Activated CD4-positive, alpha-beta T cell treated with anti-CD3 and anti-CD28 coated beads for 4 hours (primary cell): ENCODE measurements around the gene DPPA3.
"Not testable (repeated sequence)": the region's sequence is repeated elsewhere in the genome, so short reads cannot be mapped to it uniquely, and the experiment has no call there.

ENCODE experiments used
- DNase-seq, 2 donors: peaks; one replicate each; pipeline ENCODE4 v3.0.0-alpha.2; 2020

Gene DPPA3

GRCh38 chr12:7711133-7711532 is at the start of gene DPPA3:
DPPA3 (plus strand) TSS chr12:7711433; CDS start chr12:7711571, 138 bp downstream.
- DNase-seq, result no peak

DNA sequence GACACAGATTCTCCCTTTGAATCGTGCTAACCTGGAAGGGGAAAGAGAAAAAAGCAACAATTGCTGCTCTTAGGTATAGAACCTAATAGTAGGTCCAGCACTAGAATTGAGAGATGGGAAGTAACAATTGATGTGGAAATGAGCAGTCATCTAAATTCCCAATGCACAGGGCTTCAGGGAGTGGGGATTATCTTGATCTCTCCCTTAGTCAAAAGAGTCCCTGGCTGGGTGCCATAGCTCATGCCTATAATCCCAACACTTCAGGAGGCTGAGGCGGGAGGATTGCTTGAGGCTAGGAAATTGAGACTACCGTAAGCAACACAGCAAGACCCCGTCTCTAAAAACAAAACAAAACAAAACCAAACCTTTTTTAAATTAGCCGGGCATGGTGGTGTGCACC is 49.5 kb upstream of the DPPA3 start:
- DNase-seq, result no peak

DNA sequence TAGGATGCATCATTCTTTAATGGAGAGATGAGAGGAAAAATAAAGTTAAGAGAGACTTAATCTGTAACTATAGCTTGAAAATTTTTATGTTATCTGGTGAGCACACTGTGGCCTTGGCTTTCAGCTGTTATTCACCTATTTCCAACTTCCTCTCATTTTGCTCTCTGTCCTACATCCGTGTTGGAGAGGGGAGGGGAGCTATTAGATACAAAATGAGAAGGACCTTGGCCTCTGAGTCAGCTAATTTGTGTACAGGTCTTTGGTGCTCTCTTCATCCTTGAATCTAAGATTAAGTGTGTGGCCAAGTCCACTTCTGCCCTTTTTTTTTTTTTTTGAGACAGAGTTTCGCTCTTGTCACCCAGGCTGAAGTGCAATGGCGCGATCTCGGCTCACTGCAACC is 44.6 kb upstream of the DPPA3 start:
- DNase-seq, result no peak

GRCh38 chr12:7667125-7667524 is 44.1 kb upstream of the DPPA3 start:
- no peak for DNase-seq

DNA sequence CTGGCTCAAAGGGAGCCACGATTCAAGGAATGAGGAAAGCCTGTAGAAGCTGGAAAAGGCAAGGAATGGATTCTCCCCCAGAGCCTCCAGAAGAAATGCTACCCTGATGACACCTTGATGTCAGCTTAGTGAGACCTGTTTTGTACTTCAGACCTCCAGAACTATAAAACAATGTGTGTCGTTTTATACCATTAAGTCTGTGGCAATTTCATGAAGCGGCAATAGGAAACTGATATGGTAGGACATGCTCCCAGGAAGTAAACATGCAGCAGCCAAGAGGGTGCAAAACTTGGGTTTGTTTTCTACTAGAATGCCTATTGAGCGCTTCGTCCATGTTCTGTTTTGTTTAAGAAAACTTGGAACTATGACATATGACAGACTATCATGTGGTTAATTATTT is 43.1 kb upstream of the DPPA3 start:
- DNase-seq, result no peak

DNA sequence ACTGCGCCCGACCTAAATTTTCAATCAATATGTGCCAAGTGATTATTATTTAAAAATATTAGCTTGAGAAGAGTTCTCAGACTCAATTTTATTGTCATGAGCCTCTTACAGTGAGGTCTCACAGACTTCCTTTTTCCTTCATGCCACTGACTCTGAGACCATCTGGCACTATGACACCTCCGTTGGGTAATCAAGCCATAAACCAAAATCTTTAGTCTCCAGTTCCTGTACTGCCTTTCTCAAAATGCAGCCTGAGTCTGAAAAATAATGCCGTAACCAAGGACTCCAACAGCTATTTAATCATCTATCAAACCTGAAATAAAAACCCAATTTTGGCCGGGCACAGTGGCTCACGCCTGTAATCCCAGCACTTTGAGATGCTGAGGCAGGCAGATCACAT is 35.8 kb upstream of the DPPA3 start:
- DNase-seq, result not testable (repeated sequence)

DNA sequence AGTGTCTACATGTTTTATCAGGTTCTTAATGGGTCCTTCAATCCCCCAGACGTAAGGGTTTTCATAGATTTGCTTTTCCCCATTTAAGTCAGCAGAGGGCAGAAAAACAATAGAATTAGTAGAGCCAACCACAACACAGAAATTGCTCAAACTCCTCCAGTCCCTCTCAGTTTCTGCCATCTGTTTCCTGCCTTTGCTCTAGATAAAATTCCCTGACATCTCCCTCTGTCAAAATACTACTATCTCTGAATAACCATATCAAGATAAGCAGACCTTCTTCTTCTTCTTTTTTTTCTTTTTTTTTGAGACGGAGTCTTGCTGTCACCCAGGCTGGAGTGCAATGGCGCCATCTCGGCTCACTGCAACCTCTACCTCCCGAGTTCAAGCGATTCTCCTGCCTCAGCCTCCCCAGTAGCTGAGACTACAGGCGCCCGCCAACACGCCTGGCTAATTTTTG is 33.8 kb upstream of the DPPA3 start:
- not testable (repeated sequence) for DNase-seq

- DNase-seq, result no peak
Measured at GRCh38 chr12:7678744-7679143, 32.5 kb upstream of the DPPA3 start.

DNA sequence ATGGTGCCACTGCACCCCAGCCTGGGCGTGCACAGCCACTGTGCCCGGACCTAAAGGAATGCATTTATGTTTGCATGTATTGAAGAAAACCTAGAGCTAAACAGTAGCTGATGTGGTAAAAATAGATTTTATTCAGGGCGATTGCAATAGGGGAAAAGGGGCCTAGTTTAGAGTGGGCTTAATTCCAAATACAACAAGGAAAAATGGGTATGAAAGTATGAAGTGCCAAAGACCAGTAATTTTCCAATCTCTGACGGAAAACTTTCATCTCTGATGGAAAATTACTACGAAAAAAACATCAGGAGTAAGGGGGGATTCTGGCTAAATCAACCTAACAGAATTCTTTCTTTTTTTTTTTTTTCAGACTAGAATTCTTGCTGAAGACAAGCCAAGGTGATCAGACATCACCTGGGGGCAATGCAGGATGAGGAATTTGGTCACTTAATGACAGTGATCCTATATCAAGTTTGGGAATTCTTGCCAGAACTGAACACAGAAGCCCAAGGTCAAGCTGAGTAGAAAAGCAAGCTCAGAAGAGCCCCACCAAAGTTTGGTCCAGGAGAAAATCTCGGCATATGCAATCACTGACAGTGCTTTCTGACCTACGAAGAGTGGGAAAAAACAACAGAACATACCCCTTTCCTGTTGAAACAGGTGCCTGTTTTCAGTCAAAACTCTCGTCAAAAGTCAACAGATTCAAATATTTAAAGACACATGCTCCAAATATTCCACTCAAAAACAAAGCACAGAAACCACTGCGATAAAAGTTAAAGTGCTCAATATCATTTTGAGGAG is 31.8 kb upstream of the DPPA3 start:
- no peak for DNase-seq

- DNase-seq, result no peak
Measured at GRCh38 chr12:7681535-7681934, 29.7 kb upstream of the DPPA3 start.

- no peak for DNase-seq
Measured at GRCh38 chr12:7693793-7694192, 17.4 kb upstream of the DPPA3 start.

- no peak for DNase-seq
Measured at GRCh38 chr12:7694556-7695236, 16.5 kb upstream of the DPPA3 start.

DNA sequence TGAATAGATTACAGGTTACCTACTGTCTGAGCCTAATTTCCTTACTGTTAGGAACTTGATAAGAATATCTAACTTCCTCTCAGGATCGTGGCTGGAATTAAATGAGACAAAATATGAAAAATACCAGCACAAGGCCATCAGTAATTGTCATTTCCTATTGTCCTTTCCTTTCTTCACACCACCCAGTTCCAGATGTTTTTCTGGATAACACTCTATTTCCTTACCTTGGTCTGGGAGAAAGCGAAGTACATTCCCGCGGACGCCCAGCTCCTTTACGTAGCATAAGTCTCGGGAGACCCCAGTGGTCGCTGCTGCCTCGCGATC is 16.0 kb upstream of the DPPA3 start:
- DNase-seq, result no peak

DNA sequence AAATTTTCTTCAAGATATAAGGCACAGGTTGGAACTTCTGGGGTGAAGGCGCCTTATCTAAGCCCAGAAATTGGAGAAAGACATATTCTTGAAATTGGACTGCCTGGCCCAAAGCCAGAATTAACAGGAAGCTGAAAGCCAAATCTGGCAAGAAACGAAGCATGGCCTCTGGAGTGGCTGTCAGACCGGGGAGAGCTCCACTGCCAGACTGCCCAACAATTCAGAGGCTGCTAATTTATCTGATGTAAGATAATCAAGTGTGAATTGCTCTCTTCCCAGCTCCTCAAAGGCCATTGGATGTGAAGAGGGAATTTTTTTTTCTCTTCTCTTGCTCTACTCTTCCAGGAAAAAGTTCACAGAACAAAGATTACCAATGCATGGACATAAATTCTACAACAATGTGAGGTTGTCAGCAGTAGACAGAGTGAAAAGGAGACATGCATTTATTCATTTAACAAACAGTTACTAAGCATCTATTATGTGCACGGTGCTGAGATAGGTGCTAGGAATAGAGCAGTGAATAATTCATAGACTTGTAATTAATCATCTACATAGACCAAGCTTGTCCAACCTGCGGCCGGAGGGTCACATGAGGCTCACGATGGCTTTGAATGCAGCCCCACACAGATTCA is 15.6 kb upstream of the DPPA3 start, which contains the start of gene GDF3:
GDF3 (minus strand) TSS at position 210 of the 632 bp plus-strand sequence; CDS start at position 163, 47 bp downstream.
- DNase-seq, result no peak

DNA sequence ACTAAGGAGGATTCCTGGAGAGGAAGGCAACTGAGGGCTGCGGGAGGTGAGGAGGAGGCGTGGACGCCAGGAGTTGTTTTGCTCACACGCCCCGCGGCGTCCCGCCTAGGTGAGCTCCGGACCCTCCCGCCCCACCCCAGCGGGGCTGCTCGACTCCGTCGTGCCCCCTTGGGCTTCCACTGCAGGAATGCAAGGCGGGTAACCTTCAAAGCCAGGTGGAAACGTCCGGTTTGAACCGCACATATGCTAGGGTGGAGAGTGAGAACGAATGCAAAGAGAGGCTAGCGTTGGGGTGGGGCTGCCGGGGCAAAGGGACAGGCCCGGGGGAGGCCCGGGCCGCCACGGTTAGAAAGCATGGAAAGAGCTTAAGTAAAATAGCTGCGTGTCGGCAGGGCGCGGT is 5.4 kb upstream of the DPPA3 start:
- DNase-seq, result no peak

GRCh38 chr12:7709969-7710675 is 1.1 kb upstream of the DPPA3 start:
- DNase-seq, result no peak

DNA sequence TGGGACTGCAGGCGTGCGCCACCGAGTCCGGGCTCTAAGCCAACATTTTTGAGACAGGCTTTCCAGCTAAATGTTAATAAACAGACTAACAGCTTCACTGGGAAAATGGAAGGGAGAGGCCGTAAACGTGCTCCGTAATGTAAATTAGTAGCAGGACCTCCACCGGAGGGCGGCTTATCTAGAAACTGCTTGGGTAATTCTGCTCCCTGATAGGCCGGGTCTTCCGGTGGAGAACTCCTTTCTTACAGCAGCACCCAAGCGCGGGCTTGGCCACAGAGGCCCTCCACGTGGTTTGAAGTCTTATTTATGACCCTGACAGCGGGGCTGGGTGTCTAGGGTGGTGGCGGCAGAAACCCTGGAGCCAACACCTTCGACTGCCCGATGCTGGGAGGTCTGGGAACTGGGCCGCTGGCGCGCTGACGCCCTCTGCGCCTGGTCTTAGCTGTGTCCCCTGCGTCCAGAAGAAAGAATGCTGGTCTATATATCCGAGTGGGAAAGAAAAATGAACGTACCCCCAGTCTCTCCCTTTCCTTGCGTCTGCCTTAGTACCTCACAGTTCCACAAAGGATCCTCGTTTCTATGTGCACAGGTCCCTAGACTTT is 1.7 kb downstream of the DPPA3 start:
- no peak for DNase-seq

DNA sequence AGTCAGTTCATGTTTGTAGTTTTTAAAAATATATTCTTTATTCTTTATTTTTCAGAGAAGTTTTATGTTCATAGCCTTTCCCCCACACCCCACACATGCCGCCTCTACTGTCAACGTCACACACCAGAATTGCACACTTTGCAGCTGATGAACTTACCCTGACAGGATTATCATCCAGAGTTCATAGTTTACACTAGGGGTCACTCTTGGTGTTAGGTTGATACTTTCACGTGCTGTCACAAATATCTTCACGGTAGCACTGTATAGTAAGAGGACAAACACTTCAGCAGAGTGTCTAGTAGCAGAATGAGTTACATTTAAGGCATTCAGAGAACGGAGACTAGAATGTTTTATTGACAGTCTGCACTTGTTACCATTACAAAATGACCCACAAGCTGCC is 5.1 kb downstream of the DPPA3 start:
- no peak for DNase-seq

- no peak for DNase-seq
Measured at GRCh38 chr12:7719946-7720730, 8.9 kb downstream of the DPPA3 start.

GRCh38 chr12:7723926-7724325 is 12.7 kb downstream of the DPPA3 start:
- DNase-seq, result no peak

DNA sequence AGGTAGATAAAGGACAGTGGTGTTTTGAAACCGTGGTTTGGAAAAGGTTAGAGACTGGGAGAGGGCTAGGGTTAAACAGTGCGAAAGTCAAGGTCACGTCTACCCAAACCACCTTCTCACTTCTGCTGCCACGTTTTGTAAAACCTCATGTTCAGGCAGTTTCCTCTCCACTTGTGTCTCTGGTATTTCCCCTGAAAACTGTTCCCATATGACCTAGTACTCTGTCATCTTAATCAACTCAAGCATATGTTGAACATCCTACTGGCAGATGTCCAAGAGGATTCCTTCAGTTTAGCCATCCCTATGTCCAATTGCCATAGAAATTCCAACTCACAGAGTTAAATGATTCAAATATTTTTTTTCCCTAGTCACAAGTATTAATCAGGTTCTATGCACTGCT is 18.5 kb downstream of the DPPA3 start:
- DNase-seq, result no peak

DNA sequence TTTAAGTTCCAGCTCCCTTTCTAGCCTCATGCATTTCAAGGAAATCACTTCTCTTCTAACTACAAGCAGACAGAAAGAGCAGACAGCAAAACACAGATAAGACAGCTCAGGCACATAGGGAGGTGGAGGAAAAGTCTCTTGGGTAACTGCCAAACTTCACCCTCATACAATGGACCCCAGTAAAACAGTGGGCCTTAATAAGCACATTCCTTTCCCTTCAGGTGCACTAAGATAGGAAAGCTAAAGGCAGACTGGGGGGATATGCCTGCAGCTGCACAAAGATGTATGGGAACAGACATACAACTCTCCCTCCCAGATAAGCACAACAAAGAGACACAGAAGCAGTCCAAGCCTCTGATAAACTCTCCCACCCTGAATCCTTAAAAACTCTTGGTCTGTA is 19.8 kb downstream of the DPPA3 start:
- not testable (repeated sequence) for DNase-seq
